Neural progenitor cell (in vitro differentiated cells): Measurements from ENCODE around the gene POU2AF1. TPM values are rescaled to one million over a fixed set of nuclear protein-coding genes. Genes with fewer than 3 reads are reported as not detected.
"Not testable (repeated sequence)": the region's sequence is repeated elsewhere in the genome, so short reads cannot be mapped to it uniquely, and the experiment has no call there.

Experiments used
- DNase-seq: peaks from one replicate; pipeline ENCODE4 v3.0.0-alpha.2; 2016; ENCODE audit warnings: low spot score
- H2AFZ ChIP-seq: fragments of 200-600 bp; sonication (generic); replicated peaks from 2 replicates; pipeline ENCODE4 v1.6.1; 2016; ENCODE audit warnings: antibody characterized with exemption
- H3F3A ChIP-seq: fragments of 200-600 bp; sonication (generic); 2 replicates; pipeline ENCODE4 v1.6.1; 2016; ENCODE audit warnings: antibody characterized with exemption, low read depth
- H3K27ac ChIP-seq: fragments of 200-600 bp; sonication (generic); 2 replicates; pipeline ENCODE4 v1.5.1; 2016; ENCODE audit warnings: mild to moderate bottlenecking
- H3K27me3 ChIP-seq: fragments of 200-600 bp; sonication (generic); 2 replicates; pipeline ENCODE4 v1.6.1; 2016; ENCODE audit warnings: mild to moderate bottlenecking, moderate library complexity
- H3K36me3 ChIP-seq: fragments of 200-600 bp; sonication (generic); 2 replicates; pipeline ENCODE4 v1.5.1; 2016
- H3K4me1 ChIP-seq: fragments of 200-600 bp; sonication (generic); 2 replicates; pipeline ENCODE4 v1.6.1; 2016; ENCODE audit warnings: mixed run types
- H3K4me2 ChIP-seq: fragments of 200-600 bp; sonication (generic); 2 replicates; pipeline ENCODE4 v1.6.1; 2016
- H3K4me3 ChIP-seq: fragments of 200-600 bp; sonication (generic); 2 replicates; pipeline ENCODE4 v1.5.1; 2016
- H3K79me2 ChIP-seq: fragments of 200-600 bp; sonication (generic); 2 replicates; pipeline ENCODE4 v1.6.1; 2016; ENCODE audit warnings: low read depth
- H3K9ac ChIP-seq: fragments of 200-600 bp; sonication (generic); 2 replicates; pipeline ENCODE4 v1.6.1; 2016
- H3K9me3 ChIP-seq: fragments of 200-600 bp; sonication (generic); 2 replicates; pipeline ENCODE4 v1.5.1; 2016; ENCODE audit warnings: low read depth
- H4K20me1 ChIP-seq: fragments of 200-600 bp; sonication (generic); 2 replicates; pipeline ENCODE4 v1.6.1; 2016; ENCODE audit warnings: low read depth
- H3K27ac Mint-ChIP-seq: 3 replicates; pipeline ENCODE4 v1.8.0; 2021; ENCODE audit warnings: mixed read lengths
- H3K27me3 Mint-ChIP-seq: 2 replicates; pipeline ENCODE4 v1.8.0; 2022; ENCODE audit warnings: low read depth, mild to moderate bottlenecking, inconsistent platforms, moderate library complexity, mixed read lengths; ENCODE audit not compliant: insufficient read depth
- H3K36me3 Mint-ChIP-seq: 3 replicates; pipeline ENCODE4 v1.8.0; 2021; ENCODE audit warnings: mixed read lengths
- H3K4me1 Mint-ChIP-seq: 3 replicates; pipeline ENCODE4 v1.8.0; 2021; ENCODE audit warnings: mixed read lengths
- H3K4me3 Mint-ChIP-seq: 3 replicates; pipeline ENCODE4 v1.8.0; 2021; ENCODE audit warnings: mild to moderate bottlenecking, moderate library complexity, mixed read lengths
- H3K9me3 Mint-ChIP-seq: 3 replicates; pipeline ENCODE4 v1.8.0; 2020; ENCODE audit warnings: mixed read lengths
- EZH2 ChIP-seq: fragments of 200-600 bp; sonication (generic); IDR thresholded peaks from 2 replicates; pipeline ENCODE4 v1.6.1; 2017; ENCODE audit warnings: antibody characterized with exemption, mild to moderate bottlenecking, moderate library complexity
- EZH2phosphoT487 ChIP-seq: fragments of 200-600 bp; sonication (generic); IDR thresholded peaks from 2 replicates; pipeline ENCODE4 v1.6.1; 2017; ENCODE audit warnings: antibody characterized with exemption
- total RNA-seq: library from RNA; depleted of rRNA; stranded (reverse); fragments of >200 nt; gene quantifications from 2 replicates; pipeline ENCODE4 v1.2.3, GENCODE V29; 2015; ENCODE audit warnings: low replicate concordance
- TF ChIP-seq, protein P1 (sequence below): fragments of 200-600 bp; sonication (generic); IDR thresholded peaks from 2 replicates; pipeline ENCODE4 v1.5.1; 2017; ENCODE audit warnings: antibody characterized with exemption, mild to moderate bottlenecking

POU2AF1 gene
- total RNA-seq, 1 donor from 2014 or later = not detected

DNA sequence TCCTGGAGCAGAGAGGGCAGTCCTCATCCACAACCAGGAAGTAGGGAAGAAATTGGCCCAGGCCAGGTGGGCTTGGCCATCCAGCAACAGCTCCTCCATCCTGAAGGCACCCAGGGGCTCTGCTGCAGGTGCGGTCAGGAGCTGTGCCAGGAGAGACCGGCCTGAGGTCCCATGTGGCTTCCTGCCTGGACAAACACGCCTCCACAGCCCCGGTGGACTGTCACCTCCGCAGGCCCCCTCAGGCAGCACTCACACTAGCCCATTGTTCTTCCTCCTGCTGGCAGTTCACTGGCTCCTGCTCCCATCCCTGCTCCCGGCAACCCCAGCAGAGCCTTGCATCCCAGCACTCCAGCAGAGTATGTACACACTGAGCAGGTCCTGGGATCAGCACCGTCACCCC, 16.0 kb upstream of the POU2AF1 start:
- H3K4me1 ChIP-seq = no peaks in the 10 kb centered on the region
- no peak overlapping the region for H3K27ac Mint-ChIP-seq
- H3K9ac ChIP-seq = no peak overlapping the region
- H3K4me3 Mint-ChIP-seq = no peak overlapping the region
- H2AFZ ChIP-seq = no peak overlapping the region
- H3K79me2 ChIP-seq = no peaks in the 10 kb centered on the region
- H3K4me2 ChIP-seq = no peak overlapping the region
- no peaks in the 10 kb centered on the region for H3K27me3 Mint-ChIP-seq
- no peaks in the 10 kb centered on the region for H3K36me3 Mint-ChIP-seq
- H4K20me1 ChIP-seq = no peaks in the 10 kb centered on the region
- H3K27me3 ChIP-seq = no peaks in the 10 kb centered on the region
- H3F3A ChIP-seq = no peaks in the 10 kb centered on the region
- no peaks in the 10 kb centered on the region for H3K36me3 ChIP-seq
- TF ChIP-seq EZH2 = no peak
- TF ChIP-seq, protein P1, sequence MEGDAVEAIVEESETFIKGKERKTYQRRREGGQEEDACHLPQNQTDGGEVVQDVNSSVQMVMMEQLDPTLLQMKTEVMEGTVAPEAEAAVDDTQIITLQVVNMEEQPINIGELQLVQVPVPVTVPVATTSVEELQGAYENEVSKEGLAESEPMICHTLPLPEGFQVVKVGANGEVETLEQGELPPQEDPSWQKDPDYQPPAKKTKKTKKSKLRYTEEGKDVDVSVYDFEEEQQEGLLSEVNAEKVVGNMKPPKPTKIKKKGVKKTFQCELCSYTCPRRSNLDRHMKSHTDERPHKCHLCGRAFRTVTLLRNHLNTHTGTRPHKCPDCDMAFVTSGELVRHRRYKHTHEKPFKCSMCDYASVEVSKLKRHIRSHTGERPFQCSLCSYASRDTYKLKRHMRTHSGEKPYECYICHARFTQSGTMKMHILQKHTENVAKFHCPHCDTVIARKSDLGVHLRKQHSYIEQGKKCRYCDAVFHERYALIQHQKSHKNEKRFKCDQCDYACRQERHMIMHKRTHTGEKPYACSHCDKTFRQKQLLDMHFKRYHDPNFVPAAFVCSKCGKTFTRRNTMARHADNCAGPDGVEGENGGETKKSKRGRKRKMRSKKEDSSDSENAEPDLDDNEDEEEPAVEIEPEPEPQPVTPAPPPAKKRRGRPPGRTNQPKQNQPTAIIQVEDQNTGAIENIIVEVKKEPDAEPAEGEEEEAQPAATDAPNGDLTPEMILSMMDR = no peak
- TF ChIP-seq EZH2phosphoT487 = no peak
- no peaks in the 10 kb centered on the region for H3K9me3 Mint-ChIP-seq
- DNase-seq = no peak
- no peaks in the 10 kb centered on the region for H3K4me1 Mint-ChIP-seq
- no peak overlapping the region for H3K27ac ChIP-seq
- no peak overlapping the region for H3K4me3 ChIP-seq
- no peaks in the 10 kb centered on the region for H3K9me3 ChIP-seq

DNA sequence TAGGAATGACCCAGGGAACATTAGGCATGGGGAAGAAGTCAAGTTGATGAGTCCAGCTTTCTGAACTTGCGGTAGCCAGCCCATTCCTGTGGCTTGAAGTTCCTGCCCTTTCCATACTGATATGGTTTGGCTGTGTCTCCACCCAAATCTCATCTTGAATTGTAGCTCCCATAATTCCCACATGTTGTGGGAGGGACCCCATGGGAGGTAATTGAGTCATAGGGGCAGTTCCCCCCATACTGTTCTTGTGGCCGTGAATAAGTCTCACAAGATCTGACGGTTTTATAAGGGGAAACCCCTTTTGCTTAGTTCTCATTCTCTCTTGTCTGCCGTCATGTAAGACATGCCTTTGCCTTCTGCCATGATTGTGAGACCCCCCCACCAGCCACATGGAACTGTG, 15.1 kb upstream of the POU2AF1 start:
- not testable (repeated sequence) for H3K4me3 Mint-ChIP-seq, H3K36me3 Mint-ChIP-seq, DNase-seq, H3K9me3 Mint-ChIP-seq, H3K27me3 Mint-ChIP-seq, H3K27me3 ChIP-seq, H3K9ac ChIP-seq, H3K27ac Mint-ChIP-seq, H3K36me3 ChIP-seq, H3K4me1 Mint-ChIP-seq, H3K4me1 ChIP-seq, H3K9me3 ChIP-seq, H3K4me2 ChIP-seq, H3K79me2 ChIP-seq, H4K20me1 ChIP-seq, H3F3A ChIP-seq, H2AFZ ChIP-seq, H3K4me3 ChIP-seq, H3K27ac ChIP-seq

DNA sequence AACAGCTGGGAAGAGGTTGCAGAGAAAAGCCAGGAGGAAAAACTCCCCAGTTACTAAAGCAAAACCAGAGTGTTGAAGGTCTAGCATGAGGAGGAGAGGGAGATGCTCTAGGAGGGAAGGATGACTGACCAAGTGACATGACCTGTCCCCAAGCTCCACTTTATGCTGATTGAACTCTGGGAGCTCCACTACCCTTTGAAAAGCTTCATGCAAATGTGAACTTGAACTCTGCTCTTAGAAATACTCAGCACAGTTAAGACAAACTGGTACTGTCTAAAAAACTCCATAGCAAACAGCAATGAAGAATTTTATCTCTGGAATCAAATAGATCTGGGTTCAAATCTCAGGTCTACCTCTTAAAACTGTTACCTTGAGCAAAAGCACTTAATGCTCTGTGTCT, 14.5 kb upstream of the POU2AF1 start:
- H3K36me3 ChIP-seq = no peaks in the 10 kb centered on the region
- no peak overlapping the region for H3K9ac ChIP-seq
- no peaks in the 10 kb centered on the region for H3K79me2 ChIP-seq
- DNase-seq = no peak
- Mint-ChIP-seq H3K36me3 (no peaks in the 10 kb centered on the region), H3K9me3 (no peaks in the 10 kb centered on the region), H3K27ac (no peak overlapping the region), H3K4me3 (no peak overlapping the region), H3K4me1 (no peaks in the 10 kb centered on the region), H3K27me3 (no peaks in the 10 kb centered on the region)
- H3K27me3 ChIP-seq = no peaks in the 10 kb centered on the region
- no peak overlapping the region for H3K4me2 ChIP-seq
- no peak overlapping the region for H3K4me3 ChIP-seq
- peaks cover 3% of the 10 kb centered on the region for H3K4me1 ChIP-seq
- no peaks in the 10 kb centered on the region for H4K20me1 ChIP-seq
- no peaks in the 10 kb centered on the region for H3F3A ChIP-seq
- H3K9me3 ChIP-seq = no peaks in the 10 kb centered on the region
- TF ChIP-seq EZH2phosphoT487 (no peak), EZH2 (no peak)
- TF ChIP-seq, protein P1 = no peak
- no peak overlapping the region for H2AFZ ChIP-seq
- no peak overlapping the region for H3K27ac ChIP-seq

DNA sequence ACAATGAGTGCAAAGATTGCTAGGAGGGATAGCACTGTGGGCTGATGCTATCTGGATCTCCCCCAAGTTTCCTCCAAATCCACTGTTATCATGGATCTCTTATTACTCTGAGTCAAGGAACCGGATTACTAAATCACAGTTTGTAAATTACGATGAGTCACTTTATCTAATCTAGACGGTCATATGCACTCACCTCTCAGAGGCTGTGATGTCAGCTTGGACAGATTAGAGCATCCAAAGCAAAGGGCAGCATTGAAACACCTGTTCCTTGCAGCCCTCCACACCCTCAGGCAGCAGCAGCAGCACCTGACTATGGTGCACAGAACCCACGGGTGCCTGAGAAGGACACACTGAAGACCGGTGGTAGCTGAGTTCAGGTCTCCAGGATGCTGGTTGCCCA, 14.0 kb upstream of the POU2AF1 start:
- no peaks in the 10 kb centered on the region for H4K20me1 ChIP-seq
- no peak overlapping the region for H3K4me3 ChIP-seq
- no peak overlapping the region for H2AFZ ChIP-seq
- H3K9me3 Mint-ChIP-seq = no peaks in the 10 kb centered on the region
- H3K27me3 ChIP-seq = no peaks in the 10 kb centered on the region
- H3K36me3 Mint-ChIP-seq = no peaks in the 10 kb centered on the region
- no peak overlapping the region for H3K27ac ChIP-seq
- no peak for TF ChIP-seq EZH2
- no peak for TF ChIP-seq EZH2phosphoT487
- TF ChIP-seq, protein P1 = no peak
- DNase-seq = no peak
- H3K27me3 Mint-ChIP-seq = no peaks in the 10 kb centered on the region
- no peak overlapping the region for H3K9ac ChIP-seq
- no peaks in the 10 kb centered on the region for H3F3A ChIP-seq
- H3K79me2 ChIP-seq = no peaks in the 10 kb centered on the region
- no peak overlapping the region for H3K4me3 Mint-ChIP-seq
- peaks cover 4% of the 10 kb centered on the region for H3K4me1 ChIP-seq
- no peaks in the 10 kb centered on the region for H3K36me3 ChIP-seq
- no peaks in the 10 kb centered on the region for H3K9me3 ChIP-seq
- no peak overlapping the region for H3K27ac Mint-ChIP-seq
- no peaks in the 10 kb centered on the region for H3K4me1 Mint-ChIP-seq
- H3K4me2 ChIP-seq = no peak overlapping the region
